Measurements from ENCODE around the gene SOX9.

SOX9 gene

DNA sequence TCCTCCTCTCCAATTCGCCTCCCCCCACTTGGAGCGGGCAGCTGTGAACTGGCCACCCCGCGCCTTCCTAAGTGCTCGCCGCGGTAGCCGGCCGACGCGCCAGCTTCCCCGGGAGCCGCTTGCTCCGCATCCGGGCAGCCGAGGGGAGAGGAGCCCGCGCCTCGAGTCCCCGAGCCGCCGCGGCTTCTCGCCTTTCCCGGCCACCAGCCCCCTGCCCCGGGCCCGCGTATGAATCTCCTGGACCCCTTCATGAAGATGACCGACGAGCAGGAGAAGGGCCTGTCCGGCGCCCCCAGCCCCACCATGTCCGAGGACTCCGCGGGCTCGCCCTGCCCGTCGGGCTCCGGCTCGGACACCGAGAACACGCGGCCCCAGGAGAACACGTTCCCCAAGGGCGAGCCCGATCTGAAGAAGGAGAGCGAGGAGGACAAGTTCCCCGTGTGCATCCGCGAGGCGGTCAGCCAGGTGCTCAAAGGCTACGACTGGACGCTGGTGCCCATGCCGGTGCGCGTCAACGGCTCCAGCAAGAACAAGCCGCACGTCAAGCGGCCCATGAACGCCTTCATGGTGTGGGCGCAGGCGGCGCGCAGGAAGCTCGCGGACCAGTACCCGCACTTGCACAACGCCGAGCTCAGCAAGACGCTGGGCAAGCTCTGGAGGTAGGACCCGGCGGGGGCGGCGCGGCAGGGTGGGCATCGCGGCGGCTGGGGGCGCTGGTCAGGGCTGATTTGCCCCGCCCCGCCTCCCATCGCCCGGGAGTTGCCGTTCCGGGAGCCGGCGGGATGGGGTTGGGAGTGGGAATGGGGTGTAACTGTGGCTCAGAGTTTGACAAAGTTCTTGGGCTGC lies 567 bp downstream of the SOX9 start:
- Histone ChIP-seq H3K4me3 (ENCODE audit: low read length) (peak overlapping the region; percentile 79), H3K9me3 (ENCODE audit: insufficient read depth, low read depth, low read length) (no peaks in the 10 kb centered on the region), H3K9ac (ENCODE audit: low read depth, low read length) (peak overlapping the region; percentile 55), H3K4me1 (ENCODE audit: insufficient read depth, low read length) (peaks cover 41% of the 10 kb centered on the region), H3K27me3 (ENCODE audit: insufficient read depth, low read length) (peaks cover 76% of the 10 kb centered on the region), H3K36me3 (ENCODE audit: insufficient read depth, low read length) (peaks cover 7% of the 10 kb centered on the region; the same call in 1 of the 2 replicates), H3K27ac (ENCODE audit: low read depth, low read length) (no peak overlapping the region)
- under 1% methylated on average over 88 of the region's 88 CpGs for WGBS

DNA sequence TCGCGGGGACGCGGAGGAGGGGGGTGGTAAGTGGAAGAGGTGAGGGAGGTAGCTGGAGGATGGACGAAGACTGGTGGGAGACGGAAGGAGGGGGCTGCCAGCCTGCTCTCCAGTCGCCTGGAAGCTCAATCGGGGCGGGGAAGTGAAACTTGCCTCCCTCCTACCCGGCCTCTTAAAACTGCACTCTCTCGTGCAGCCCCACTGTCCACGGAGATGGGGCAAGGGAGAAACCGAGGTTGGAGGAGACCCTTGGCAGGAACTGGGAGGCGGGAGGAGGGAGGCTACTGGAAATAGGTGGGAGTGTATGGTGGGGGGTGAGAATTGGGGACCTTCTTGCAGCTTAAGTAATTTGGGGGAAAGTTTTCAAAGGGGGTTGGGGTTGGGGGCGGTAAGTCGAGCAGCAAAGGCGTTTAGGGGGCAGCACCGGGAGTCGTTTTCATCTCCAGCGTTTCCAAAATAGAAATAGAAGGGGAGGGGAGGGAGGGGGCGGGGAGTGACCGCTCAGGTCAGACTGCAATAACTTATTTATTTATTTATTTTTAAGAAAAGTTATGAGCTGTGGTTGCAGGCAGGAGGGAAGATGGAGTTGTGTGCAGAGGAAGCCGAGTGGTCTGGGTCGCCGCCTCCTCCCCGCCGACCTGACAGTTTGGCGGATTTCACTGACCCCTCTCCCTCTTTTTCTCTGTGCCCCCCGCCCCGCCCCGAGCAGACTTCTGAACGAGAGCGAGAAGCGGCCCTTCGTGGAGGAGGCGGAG lies 1.4 kb downstream of the SOX9 start:
- H3K9me3 ChIP-seq (ENCODE audit: insufficient read depth, low read depth, low read length): no peaks in the 10 kb centered on the region
- peaks cover 43% of the 10 kb centered on the region for H3K4me1 ChIP-seq (ENCODE audit: insufficient read depth, low read length)
- H3K9ac ChIP-seq (ENCODE audit: low read depth, low read length): 0 out of 2 replicates have a peak overlapping the region, but pooled peaks have one; percentile 55
- under 1% methylated on average over 33 of the region's 36 CpGs for WGBS
- peaks cover 68% of the 10 kb centered on the region for H3K27me3 ChIP-seq (ENCODE audit: insufficient read depth, low read length)
- H3K27ac ChIP-seq (ENCODE audit: low read depth, low read length): no peak overlapping the region
- peaks cover 7% of the 10 kb centered on the region; the same call in 1 of the 2 replicates for H3K36me3 ChIP-seq (ENCODE audit: insufficient read depth, low read length)
- H3K4me3 ChIP-seq (ENCODE audit: low read length): peak overlapping the region; percentile 79

DNA sequence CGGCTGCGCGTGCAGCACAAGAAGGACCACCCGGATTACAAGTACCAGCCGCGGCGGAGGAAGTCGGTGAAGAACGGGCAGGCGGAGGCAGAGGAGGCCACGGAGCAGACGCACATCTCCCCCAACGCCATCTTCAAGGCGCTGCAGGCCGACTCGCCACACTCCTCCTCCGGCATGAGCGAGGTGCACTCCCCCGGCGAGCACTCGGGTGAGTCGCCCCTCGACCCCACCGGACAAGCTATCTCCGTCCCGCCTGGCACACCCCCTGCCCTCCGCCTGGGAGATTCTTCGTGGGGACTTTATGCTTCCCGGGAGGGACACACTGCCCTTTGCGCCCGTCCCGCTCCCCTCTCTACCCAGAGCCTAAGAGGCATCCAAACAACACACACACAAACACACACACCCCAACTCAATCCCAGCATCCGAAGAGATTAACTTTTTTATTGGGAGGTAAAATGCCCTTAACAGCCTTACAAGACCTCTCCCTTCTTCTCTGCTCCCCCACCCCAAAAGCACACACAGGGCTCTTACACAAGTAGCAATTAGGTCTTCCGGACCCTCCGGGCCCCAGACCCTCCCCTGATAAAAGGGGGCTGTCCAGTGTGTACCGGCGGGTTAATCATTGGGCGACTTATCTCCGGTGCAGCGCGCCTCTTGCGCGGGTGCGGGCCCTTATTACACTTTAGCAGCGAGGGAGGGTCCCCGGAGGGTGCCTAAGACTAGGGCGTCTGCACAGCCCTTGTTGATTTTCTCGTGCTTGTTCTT lies 2.1 kb downstream of the SOX9 start:
- H3K36me3 ChIP-seq (ENCODE audit: insufficient read depth, low read length): peaks cover 7% of the 10 kb centered on the region; the same call in 1 of the 2 replicates
- H3K27ac ChIP-seq (ENCODE audit: low read depth, low read length): no peak overlapping the region
- peaks cover 46% of the 10 kb centered on the region for H3K4me1 ChIP-seq (ENCODE audit: insufficient read depth, low read length)
- peak overlapping the region; percentile 79 for H3K4me3 ChIP-seq (ENCODE audit: low read length)
- no peaks in the 10 kb centered on the region for H3K9me3 ChIP-seq (ENCODE audit: insufficient read depth, low read depth, low read length)
- peaks cover 60% of the 10 kb centered on the region for H3K27me3 ChIP-seq (ENCODE audit: insufficient read depth, low read length)
- H3K9ac ChIP-seq (ENCODE audit: low read depth, low read length): no peak overlapping the region
- 21% methylated on average over 48 of the region's 48 CpGs for WGBS

DNA sequence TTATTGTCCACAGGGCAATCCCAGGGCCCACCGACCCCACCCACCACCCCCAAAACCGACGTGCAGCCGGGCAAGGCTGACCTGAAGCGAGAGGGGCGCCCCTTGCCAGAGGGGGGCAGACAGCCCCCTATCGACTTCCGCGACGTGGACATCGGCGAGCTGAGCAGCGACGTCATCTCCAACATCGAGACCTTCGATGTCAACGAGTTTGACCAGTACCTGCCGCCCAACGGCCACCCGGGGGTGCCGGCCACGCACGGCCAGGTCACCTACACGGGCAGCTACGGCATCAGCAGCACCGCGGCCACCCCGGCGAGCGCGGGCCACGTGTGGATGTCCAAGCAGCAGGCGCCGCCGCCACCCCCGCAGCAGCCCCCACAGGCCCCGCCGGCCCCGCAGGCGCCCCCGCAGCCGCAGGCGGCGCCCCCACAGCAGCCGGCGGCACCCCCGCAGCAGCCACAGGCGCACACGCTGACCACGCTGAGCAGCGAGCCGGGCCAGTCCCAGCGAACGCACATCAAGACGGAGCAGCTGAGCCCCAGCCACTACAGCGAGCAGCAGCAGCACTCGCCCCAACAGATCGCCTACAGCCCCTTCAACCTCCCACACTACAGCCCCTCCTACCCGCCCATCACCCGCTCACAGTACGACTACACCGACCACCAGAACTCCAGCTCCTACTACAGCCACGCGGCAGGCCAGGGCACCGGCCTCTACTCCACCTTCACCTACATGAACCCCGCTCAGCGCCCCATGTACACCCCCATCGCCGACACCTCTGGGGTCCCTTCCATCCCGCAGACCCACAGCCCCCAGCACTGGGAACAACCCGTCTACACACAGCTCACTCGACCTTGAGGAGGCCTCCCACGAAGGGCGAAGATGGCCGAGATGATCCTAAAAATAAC lies 3.0 kb downstream of the SOX9 start:
- Histone ChIP-seq H3K4me1 (ENCODE audit: insufficient read depth, low read length) (peaks cover 49% of the 10 kb centered on the region), H3K9me3 (ENCODE audit: insufficient read depth, low read depth, low read length) (no peaks in the 10 kb centered on the region), H3K9ac (ENCODE audit: low read depth, low read length) (no peak overlapping the region), H3K27ac (ENCODE audit: low read depth, low read length) (no peak overlapping the region), H3K27me3 (ENCODE audit: insufficient read depth, low read length) (peaks cover 52% of the 10 kb centered on the region), H3K36me3 (ENCODE audit: insufficient read depth, low read length) (peaks cover 7% of the 10 kb centered on the region; the same call in 1 of the 2 replicates), H3K4me3 (ENCODE audit: low read length) (peak overlapping the region; percentile 79)
- 67% methylated on average over 75 of the region's 75 CpGs for WGBS

DNA sequence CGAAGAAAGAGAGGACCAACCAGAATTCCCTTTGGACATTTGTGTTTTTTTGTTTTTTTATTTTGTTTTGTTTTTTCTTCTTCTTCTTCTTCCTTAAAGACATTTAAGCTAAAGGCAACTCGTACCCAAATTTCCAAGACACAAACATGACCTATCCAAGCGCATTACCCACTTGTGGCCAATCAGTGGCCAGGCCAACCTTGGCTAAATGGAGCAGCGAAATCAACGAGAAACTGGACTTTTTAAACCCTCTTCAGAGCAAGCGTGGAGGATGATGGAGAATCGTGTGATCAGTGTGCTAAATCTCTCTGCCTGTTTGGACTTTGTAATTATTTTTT lies 3.6 kb downstream of the SOX9 start:
- Histone ChIP-seq H3K36me3 (ENCODE audit: insufficient read depth, low read length) (peaks cover 7% of the 10 kb centered on the region; the same call in 1 of the 2 replicates), H3K27me3 (ENCODE audit: insufficient read depth, low read length) (peaks cover 45% of the 10 kb centered on the region), H3K4me3 (ENCODE audit: low read length) (peak overlapping the region; percentile 79; the same call in 1 of the 2 replicates), H3K4me1 (ENCODE audit: insufficient read depth, low read length) (peaks cover 43% of the 10 kb centered on the region), H3K9ac (ENCODE audit: low read depth, low read length) (no peak overlapping the region), H3K9me3 (ENCODE audit: insufficient read depth, low read depth, low read length) (no peaks in the 10 kb centered on the region), H3K27ac (ENCODE audit: low read depth, low read length) (no peak overlapping the region)
- WGBS: 92% methylated on average over 7 of the region's 7 CpGs

DNA sequence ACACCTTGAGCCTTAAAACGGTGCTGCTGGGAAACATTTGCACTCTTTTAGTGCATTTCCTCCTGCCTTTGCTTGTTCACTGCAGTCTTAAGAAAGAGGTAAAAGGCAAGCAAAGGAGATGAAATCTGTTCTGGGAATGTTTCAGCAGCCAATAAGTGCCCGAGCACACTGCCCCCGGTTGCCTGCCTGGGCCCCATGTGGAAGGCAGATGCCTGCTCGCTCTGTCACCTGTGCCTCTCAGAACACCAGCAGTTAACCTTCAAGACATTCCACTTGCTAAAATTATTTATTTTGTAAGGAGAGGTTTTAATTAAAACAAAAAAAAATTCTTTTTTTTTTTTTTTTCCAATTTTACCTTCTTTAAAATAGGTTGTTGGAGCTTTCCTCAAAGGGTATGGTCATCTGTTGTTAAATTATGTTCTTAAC lies 4.4 kb downstream of the SOX9 start:
- peaks cover 37% of the 10 kb centered on the region for H3K27me3 ChIP-seq (ENCODE audit: insufficient read depth, low read length)
- 55% methylated on average over 4 of the region's 4 CpGs for WGBS
- H3K27ac ChIP-seq (ENCODE audit: low read depth, low read length): no peak overlapping the region
- peaks cover 7% of the 10 kb centered on the region; the same call in 1 of the 2 replicates for H3K36me3 ChIP-seq (ENCODE audit: insufficient read depth, low read length)
- no peak overlapping the region for H3K4me3 ChIP-seq (ENCODE audit: low read length)
- no peak overlapping the region for H3K9ac ChIP-seq (ENCODE audit: low read depth, low read length)
- peaks cover 39% of the 10 kb centered on the region for H3K4me1 ChIP-seq (ENCODE audit: insufficient read depth, low read length)
- H3K9me3 ChIP-seq (ENCODE audit: insufficient read depth, low read depth, low read length): no peaks in the 10 kb centered on the region

DNA sequence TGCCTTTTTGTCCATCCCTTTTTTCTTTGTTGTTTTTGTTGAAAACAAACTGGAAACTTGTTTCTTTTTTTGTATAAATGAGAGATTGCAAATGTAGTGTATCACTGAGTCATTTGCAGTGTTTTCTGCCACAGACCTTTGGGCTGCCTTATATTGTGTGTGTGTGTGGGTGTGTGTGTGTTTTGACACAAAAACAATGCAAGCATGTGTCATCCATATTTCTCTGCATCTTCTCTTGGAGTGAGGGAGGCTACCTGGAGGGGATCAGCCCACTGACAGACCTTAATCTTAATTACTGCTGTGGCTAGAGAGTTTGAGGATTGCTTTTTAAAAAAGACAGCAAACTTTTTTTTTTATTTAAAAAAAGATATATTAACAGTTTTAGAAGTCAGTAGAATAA lies 4.9 kb downstream of the SOX9 start:
- H3K4me3 ChIP-seq (ENCODE audit: low read length): no peak overlapping the region
- no peak overlapping the region for H3K9ac ChIP-seq (ENCODE audit: low read depth, low read length)
- peaks cover 39% of the 10 kb centered on the region for H3K4me1 ChIP-seq (ENCODE audit: insufficient read depth, low read length)

DNA sequence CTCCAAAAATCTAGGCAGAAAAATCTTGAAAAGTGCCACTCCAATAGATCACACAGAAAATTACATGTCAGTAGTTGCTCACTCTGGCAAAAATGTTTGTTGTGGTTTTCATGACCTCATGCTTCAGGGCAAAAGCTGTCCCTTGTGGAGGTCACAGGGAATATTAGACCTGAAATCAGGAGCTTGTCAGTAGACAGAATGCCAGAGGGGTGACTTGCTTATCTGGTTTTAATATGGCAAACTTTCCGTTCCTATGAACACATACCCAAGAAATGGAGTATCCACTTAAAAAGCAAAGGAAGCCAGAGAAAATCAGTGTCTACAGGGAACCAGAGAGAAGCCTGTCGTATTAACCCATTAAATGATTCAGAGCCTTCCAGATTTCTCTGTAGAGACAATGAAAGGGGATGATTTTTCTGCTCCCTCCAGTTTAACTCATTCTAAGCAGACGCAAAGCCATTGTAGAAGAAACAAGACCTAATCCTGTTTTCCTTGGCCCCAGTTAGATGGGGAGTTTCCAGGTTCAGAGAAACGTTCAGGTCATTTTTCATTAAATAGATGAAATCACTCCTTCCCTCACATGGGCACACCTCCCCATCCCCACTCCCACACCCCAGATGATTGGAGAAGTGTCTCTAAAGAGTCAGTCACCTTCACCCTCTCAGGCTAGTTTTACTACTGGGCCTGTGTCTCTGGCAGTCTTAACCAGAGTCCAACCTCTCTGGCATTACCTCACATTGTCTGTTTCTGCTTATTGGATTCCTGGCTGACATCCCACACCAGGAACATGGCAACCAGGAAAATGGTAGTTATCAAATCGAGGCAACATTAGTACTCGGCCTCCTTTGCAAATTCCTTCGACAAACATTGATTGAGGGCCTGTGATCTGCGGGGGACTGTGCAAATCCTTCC lies 6.0 kb downstream of the SOX9 start:
- 76% methylated on average over 8 of the region's 8 CpGs for WGBS
- no peak overlapping the region for H3K27ac ChIP-seq (ENCODE audit: low read depth, low read length)
- H3K36me3 ChIP-seq (ENCODE audit: insufficient read depth, low read length): peaks cover 7% of the 10 kb centered on the region; the same call in 1 of the 2 replicates
- H3K27me3 ChIP-seq (ENCODE audit: insufficient read depth, low read length): peaks cover 28% of the 10 kb centered on the region
- no peak overlapping the region for H3K9ac ChIP-seq (ENCODE audit: low read depth, low read length)
- H3K9me3 ChIP-seq (ENCODE audit: insufficient read depth, low read depth, low read length): no peaks in the 10 kb centered on the region
- peaks cover 39% of the 10 kb centered on the region for H3K4me1 ChIP-seq (ENCODE audit: insufficient read depth, low read length)
- H3K4me3 ChIP-seq (ENCODE audit: low read length): no peak overlapping the region

More for the DNA sequence above, 4.9 kb downstream of the SOX9 start:
- H3K9me3 ChIP-seq (ENCODE audit: insufficient read depth, low read depth, low read length): no peaks in the 10 kb centered on the region
- peaks cover 7% of the 10 kb centered on the region; the same call in 1 of the 2 replicates for H3K36me3 ChIP-seq (ENCODE audit: insufficient read depth, low read length)
- peaks cover 34% of the 10 kb centered on the region for H3K27me3 ChIP-seq (ENCODE audit: insufficient read depth, low read length)
- H3K27ac ChIP-seq (ENCODE audit: low read depth, low read length): no peak overlapping the region

DNA sequence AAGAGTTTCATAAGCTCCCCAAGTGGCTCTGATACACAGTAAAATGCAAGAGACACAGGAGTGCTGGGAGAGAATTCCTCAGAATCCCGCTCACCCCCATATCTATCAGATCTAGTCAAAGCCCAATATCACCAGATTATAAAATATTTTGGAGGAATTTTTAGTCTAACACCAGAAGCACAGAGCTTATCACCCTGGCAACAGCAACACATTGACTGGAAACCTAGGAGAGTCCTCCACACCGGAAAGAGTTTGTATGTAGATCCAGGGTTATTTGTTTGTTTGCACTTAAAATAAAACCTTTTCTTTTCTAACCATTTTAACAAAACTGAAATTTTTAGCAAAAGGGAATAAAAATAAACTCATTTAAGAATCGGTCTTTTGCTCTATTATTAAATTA lies 7.2 kb downstream of the SOX9 start:
- peaks cover 18% of the 10 kb centered on the region for H3K27me3 ChIP-seq (ENCODE audit: insufficient read depth, low read length)
- H3K4me1 ChIP-seq (ENCODE audit: insufficient read depth, low read length): peaks cover 39% of the 10 kb centered on the region
- no peak overlapping the region for H3K27ac ChIP-seq (ENCODE audit: low read depth, low read length)
- H3K9me3 ChIP-seq (ENCODE audit: insufficient read depth, low read depth, low read length): no peaks in the 10 kb centered on the region
- H3K9ac ChIP-seq (ENCODE audit: low read depth, low read length): no peak overlapping the region
- H3K36me3 ChIP-seq (ENCODE audit: insufficient read depth, low read length): peaks cover 7% of the 10 kb centered on the region; the same call in 1 of the 2 replicates
- no peak overlapping the region for H3K4me3 ChIP-seq (ENCODE audit: low read length)
- no CpG with 5 or more reads among the region's 3 CpGs for WGBS
